ENCODE measurements around the gene MAN2A2.
"Not testable (repeated sequence)": the region's sequence is repeated elsewhere in the genome, so short reads cannot be mapped to it uniquely, and the experiment has no call there.

The MAN2A2 gene

GRCh38 chr15:90883976-90884718 is 19.0 kb upstream of the MAN2A2 start, which contains the start of gene FES:
Gene FES (plus strand): TSS chr15:90884504. CDS start chr15:90885046, 542 bp downstream.
- DNase-seq (ENCODE audit: low read depth, low spot score), result no peak

GRCh38 chr15:90884719-90885431 is 18.2 kb upstream of the MAN2A2 start:
- DNase-seq (ENCODE audit: low read depth, low spot score), result no peak

GRCh38 chr15:90885432-90886290 is 17.4 kb upstream of the MAN2A2 start:
- no peak for DNase-seq (ENCODE audit: low read depth, low spot score)

GRCh38 chr15:90886291-90886614 is 16.8 kb upstream of the MAN2A2 start:
- DNase-seq (ENCODE audit: low read depth, low spot score), result no peak

- no peak for DNase-seq (ENCODE audit: low read depth, low spot score)
Measured at GRCh38 chr15:90887037-90887481, 16.0 kb upstream of the MAN2A2 start.

- no peak for DNase-seq (ENCODE audit: low read depth, low spot score)
Measured at GRCh38 chr15:90889313-90889730, 13.8 kb upstream of the MAN2A2 start.

- DNase-seq (ENCODE audit: low read depth, low spot score), result no peak
Measured at GRCh38 chr15:90889736-90890456, 13.2 kb upstream of the MAN2A2 start.

GRCh38 chr15:90890839-90891238 is 12.3 kb upstream of the MAN2A2 start:
- DNase-seq (ENCODE audit: low read depth, low spot score), result no peak

GRCh38 chr15:90891346-90891949 is 11.7 kb upstream of the MAN2A2 start:
- no peak for DNase-seq (ENCODE audit: low read depth, low spot score)

GRCh38 chr15:90892023-90892422 is 11.1 kb upstream of the MAN2A2 start:
- no peak for DNase-seq (ENCODE audit: low read depth, low spot score)

- no peak for DNase-seq (ENCODE audit: low read depth, low spot score)
Measured at GRCh38 chr15:90892498-90893174, 10.5 kb upstream of the MAN2A2 start.

GRCh38 chr15:90893175-90894090 is 9.7 kb upstream of the MAN2A2 start:
- DNase-seq (ENCODE audit: low read depth, low spot score), result no peak

GRCh38 chr15:90895571-90896117 is 7.5 kb upstream of the MAN2A2 start:
- DNase-seq (ENCODE audit: low read depth, low spot score), result no peak

- DNase-seq (ENCODE audit: low read depth, low spot score), result not testable (repeated sequence)
Measured at GRCh38 chr15:90897131-90897655, 5.9 kb upstream of the MAN2A2 start.

GRCh38 chr15:90901175-90902039 is 1.7 kb upstream of the MAN2A2 start:
- DNase-seq (ENCODE audit: low read depth, low spot score), result no peak

- DNase-seq (ENCODE audit: low read depth, low spot score), result no peak
Measured at GRCh38 chr15:90902040-90902839, 862 bp upstream of the MAN2A2 start.

Data from iPS DF 19.7 (cell line).